KOPT-K1 (cell line): Measurements from ENCODE around the gene DCHS2.

Experiments
- H3K27ac ChIP-seq: fragments of 200-600 bp; sonication (generic); 2 replicates; pipeline ENCODE4 v1.5.1; 2016; ENCODE audit warnings: antibody characterized with exemption, mild to moderate bottlenecking, low read depth, low read length; ENCODE audit not compliant: poor library complexity, severe bottlenecking
- H3K36me3 ChIP-seq: fragments of 200-600 bp; sonication (generic); 2 replicates; pipeline ENCODE4 v1.5.1; 2017; ENCODE audit warnings: antibody characterized with exemption, mild to moderate bottlenecking, low read length, moderate library complexity; ENCODE audit not compliant: insufficient read depth
- H3K9me3 ChIP-seq: fragments of 200-600 bp; sonication (generic); 2 replicates; pipeline ENCODE4 v1.5.1; 2017; ENCODE audit warnings: antibody characterized with exemption, low read length, mild to moderate bottlenecking; ENCODE audit not compliant: insufficient read depth, poor library complexity, severe bottlenecking

The DCHS2 gene

DNA sequence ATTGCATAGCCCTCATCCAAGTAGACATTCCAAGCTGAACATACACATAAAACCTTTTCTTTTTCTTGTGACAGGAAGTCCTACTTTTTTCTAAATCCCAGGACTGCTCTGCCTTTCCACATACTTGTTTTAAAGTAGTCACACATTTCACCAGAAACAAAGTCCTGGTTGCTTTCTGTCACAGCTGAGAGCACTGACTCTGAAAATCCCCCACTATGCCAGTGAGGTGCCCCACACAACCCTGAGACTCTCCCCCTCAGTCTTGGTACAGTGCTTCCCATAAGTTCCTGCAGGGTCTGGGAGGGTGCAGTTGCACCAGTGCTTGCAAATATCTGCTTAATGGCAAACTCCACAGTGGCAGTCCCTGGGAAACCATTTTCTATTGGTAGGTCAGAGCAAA lies 84.2 kb downstream of the DCHS2 start:
- no peaks in the 10 kb centered on the region for H3K9me3 ChIP-seq
- H3K36me3 ChIP-seq, result no peaks in the 10 kb centered on the region
- H3K27ac ChIP-seq, result no peak overlapping the region

DNA sequence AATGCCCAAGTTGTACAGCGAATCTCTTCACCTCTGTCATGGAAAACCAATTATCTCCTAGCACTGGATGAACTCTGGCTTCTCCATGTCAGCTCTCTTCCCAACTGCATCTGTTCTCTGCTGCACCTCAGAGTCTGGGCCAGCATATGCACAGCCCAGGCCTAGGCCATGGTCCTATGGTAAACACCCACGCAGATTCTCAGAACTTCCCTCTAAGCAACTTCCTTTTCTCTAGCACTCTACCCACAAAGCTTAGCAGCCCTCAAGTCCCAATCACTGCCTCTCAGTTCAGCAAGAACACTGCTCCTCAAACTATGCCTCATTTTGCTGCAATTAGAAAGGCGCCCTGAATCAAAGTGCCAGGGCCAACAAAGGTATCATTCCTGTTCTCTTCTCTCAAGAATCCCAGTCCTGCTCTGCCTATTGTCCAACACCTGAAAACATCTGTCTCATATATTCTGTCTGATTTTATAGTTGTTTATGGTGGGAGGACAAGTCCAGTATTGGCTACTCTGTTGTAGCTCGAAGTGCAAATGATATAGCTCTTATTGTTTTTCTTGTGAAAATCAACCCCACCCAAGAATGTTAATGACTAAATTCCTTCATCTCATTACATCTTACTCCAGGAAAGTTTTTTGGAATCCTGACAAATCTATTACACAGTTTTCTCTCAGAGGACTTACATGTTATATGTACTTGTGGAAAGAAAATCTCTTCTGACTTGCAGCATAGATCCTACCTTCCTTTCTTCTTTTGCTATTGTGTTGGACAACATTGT lies 85.4 kb downstream of the DCHS2 start:
- H3K27ac ChIP-seq, result no peak overlapping the region
- no peaks in the 10 kb centered on the region for H3K36me3 ChIP-seq
- H3K9me3 ChIP-seq, result no peaks in the 10 kb centered on the region

- H3K36me3 ChIP-seq, result no peaks in the 10 kb centered on the region
- H3K27ac ChIP-seq, result no peak overlapping the region
- H3K9me3 ChIP-seq, result no peaks in the 10 kb centered on the region
Measured at GRCh38 chr4:154399259-154399974, 92.2 kb downstream of the DCHS2 start.

GRCh38 chr4:154390324-154390723 lies 101.3 kb downstream of the DCHS2 start:
- Histone ChIP-seq H3K27ac (no peak overlapping the region), H3K36me3 (no peaks in the 10 kb centered on the region), H3K9me3 (no peaks in the 10 kb centered on the region)

DNA sequence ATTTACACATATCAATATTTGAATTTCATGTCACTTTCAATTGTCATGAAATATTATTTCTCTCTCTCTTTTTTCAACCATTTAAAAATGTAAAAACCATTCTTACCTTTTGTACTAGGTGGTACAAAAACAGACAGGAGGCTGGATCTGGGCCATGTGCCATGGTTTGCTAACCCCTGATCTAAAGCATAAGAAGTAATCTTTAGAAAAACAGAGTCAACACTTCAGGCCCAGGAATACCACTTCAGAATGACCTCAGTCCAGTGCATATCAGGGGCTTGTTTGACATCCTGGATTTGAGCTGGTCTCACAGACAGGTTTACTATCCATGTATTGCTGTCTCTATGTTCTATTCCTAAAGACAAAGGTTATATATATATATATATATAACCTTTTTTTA lies 102.5 kb downstream of the DCHS2 start:
- Histone ChIP-seq H3K9me3 (no peaks in the 10 kb centered on the region), H3K27ac (no peak overlapping the region), H3K36me3 (no peaks in the 10 kb centered on the region)

GRCh38 chr4:154384012-154384411 lies 107.6 kb downstream of the DCHS2 start:
- Histone ChIP-seq H3K36me3 (no peaks in the 10 kb centered on the region), H3K9me3 (no peaks in the 10 kb centered on the region), H3K27ac (no peak overlapping the region)

DNA sequence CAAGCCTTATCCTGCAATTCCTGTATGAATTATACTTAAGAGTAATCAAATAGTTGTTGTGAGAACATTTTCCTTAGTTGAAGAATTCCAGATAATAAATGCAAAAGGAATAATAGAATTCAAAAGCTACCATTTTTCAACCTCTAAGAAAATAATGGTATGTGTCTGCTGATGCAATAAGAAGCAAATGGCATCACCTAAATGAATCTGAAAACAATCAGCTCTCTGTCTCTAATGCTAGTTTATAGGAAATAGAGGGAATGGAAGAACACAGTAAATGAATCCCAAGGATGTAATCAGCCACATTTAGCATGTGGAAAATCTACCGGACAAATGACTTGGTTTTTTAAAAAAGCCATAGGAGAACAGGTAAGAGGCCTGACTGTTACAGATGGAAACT lies 115.1 kb downstream of the DCHS2 start:
- Histone ChIP-seq H3K27ac (no peak overlapping the region), H3K36me3 (no peaks in the 10 kb centered on the region), H3K9me3 (no peaks in the 10 kb centered on the region)

DNA sequence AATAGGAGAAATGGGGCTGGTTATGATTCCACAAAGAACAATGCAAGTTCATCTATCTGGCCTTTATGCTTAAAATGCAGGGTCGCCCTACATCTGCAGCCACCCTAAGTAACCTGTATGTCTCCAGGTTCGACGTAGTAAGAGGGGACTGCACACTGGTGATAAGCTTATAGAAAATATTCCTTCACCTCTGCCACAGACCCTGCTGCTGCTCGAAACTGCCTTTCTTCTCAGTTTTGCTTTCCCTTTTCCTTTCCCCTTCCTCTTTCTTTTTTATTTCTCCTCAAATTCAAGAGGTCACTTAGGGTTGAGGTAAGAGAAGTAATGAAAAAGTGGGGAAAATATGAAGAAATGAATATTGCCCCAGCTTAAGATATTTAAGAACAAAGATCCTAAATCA lies 123.5 kb downstream of the DCHS2 start:
- no peaks in the 10 kb centered on the region for H3K9me3 ChIP-seq
- H3K36me3 ChIP-seq, result no peaks in the 10 kb centered on the region
- no peak overlapping the region for H3K27ac ChIP-seq

DNA sequence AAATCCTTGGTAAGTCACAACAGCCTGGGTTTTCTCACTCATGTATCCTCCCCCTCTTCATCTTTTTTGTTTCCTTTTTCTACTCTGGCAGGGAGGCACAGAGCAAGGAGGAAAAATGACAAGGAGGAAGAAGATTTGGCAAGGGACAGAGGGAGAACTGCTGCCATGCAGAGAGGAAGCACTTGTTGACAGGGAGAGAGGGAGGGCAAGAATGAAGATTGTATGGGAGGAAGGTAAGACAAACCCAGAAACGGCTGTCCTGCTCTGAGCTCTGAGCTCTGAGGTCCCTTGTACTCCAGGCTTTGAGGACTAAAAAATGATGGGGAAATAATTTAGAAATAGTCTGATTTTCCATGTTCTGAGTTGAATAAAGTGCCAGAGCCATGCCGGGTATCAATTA lies 123.9 kb downstream of the DCHS2 start:
- Histone ChIP-seq H3K36me3 (no peaks in the 10 kb centered on the region), H3K27ac (no peak overlapping the region), H3K9me3 (no peaks in the 10 kb centered on the region)

DNA sequence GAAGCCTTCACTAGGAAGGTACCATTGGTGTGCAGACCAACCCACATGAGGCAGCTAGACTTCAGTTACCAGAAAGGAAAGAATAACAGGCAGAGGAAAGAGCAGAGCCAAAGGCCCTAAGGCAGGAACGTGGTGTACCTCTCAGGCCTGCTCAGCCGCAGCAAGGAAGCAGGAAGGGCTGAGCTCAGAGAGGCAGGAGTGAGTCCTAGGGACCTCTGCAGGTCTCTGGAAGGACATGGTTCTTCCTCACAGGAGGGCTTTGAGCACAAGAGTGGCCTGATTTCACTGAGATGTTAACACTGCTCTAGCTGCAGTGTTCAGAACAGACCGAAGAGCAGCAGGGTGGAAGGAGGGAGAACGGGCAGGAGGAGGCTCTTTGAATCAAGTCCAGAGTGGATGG lies 124.6 kb downstream of the DCHS2 start:
- no peak overlapping the region for H3K27ac ChIP-seq
- no peaks in the 10 kb centered on the region for H3K36me3 ChIP-seq
- H3K9me3 ChIP-seq, result no peaks in the 10 kb centered on the region

GRCh38 chr4:154364066-154364845 lies 127.3 kb downstream of the DCHS2 start:
- no peak overlapping the region for H3K27ac ChIP-seq
- H3K36me3 ChIP-seq, result no peaks in the 10 kb centered on the region
- H3K9me3 ChIP-seq, result no peaks in the 10 kb centered on the region

- H3K9me3 ChIP-seq, result no peaks in the 10 kb centered on the region
- no peak overlapping the region for H3K27ac ChIP-seq
- H3K36me3 ChIP-seq, result no peaks in the 10 kb centered on the region
Measured at GRCh38 chr4:154361450-154361849, 130.1 kb downstream of the DCHS2 start.

- no peak overlapping the region for H3K27ac ChIP-seq
- no peaks in the 10 kb centered on the region for H3K9me3 ChIP-seq
- H3K36me3 ChIP-seq, result no peaks in the 10 kb centered on the region
Measured at GRCh38 chr4:154360491-154360890, 131.1 kb downstream of the DCHS2 start.

DNA sequence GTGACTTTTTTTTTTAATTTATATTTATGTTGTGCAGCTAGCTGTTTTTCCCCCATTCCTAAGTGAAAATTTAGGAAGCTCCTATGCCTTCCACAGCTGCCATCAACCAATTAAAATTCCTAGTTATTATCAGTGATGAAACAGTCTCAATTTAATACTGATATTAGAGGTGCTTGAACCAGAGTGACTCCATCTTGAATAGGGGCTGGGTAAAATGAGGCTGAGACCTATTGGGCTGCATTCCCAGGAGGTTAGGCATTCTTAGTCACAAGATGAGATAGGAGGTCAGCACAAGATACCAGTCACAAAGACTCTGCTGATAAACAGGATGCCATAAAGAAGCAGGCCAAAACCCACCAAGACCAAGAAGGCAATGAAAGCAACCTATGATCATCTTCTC lies 136.7 kb downstream of the DCHS2 start:
- no peaks in the 10 kb centered on the region for H3K36me3 ChIP-seq
- H3K27ac ChIP-seq, result no peak overlapping the region
- H3K9me3 ChIP-seq, result no peaks in the 10 kb centered on the region

- no peaks in the 10 kb centered on the region for H3K36me3 ChIP-seq
- H3K27ac ChIP-seq, result no peak overlapping the region
- no peaks in the 10 kb centered on the region for H3K9me3 ChIP-seq
Measured at GRCh38 chr4:154349829-154350228, 141.8 kb downstream of the DCHS2 start.
